KMS-11 (cell line): ENCODE results near the gene HRAS.

Experiments used
- H2AFZ ChIP-seq: fragments of 200-600 bp; sonication (generic); 2 replicates; pipeline ENCODE4 v1.6.1; 2016; ENCODE audit warnings: antibody characterized with exemption, mixed run types, low read depth
- H3K27ac ChIP-seq: fragments of 200-600 bp; sonication (generic); 2 replicates; pipeline ENCODE4 v1.6.1; 2016; ENCODE audit warnings: mild to moderate bottlenecking, mixed run types
- H3K27me3 ChIP-seq: fragments of 200-600 bp; sonication (generic); 2 replicates; pipeline ENCODE4 v1.6.1; 2017; ENCODE audit warnings: mild to moderate bottlenecking, low read depth, mixed run types, moderate library complexity; ENCODE audit not compliant: insufficient read depth
- H3K36me3 ChIP-seq: fragments of 200-600 bp; sonication (generic); 2 replicates; pipeline ENCODE4 v1.6.1; 2017; ENCODE audit warnings: mild to moderate bottlenecking, mixed run types; ENCODE audit not compliant: insufficient read depth
- H3K4me1 ChIP-seq: fragments of 200-600 bp; sonication (generic); 2 replicates; pipeline ENCODE4 v1.6.1; 2016; ENCODE audit warnings: mild to moderate bottlenecking, low read depth, mixed run types; ENCODE audit not compliant: poor library complexity, severe bottlenecking
- H3K4me2 ChIP-seq: fragments of 200-600 bp; sonication (generic); 2 replicates; pipeline ENCODE4 v1.7.0; 2016; ENCODE audit warnings: mild to moderate bottlenecking, mixed run types
- H3K4me3 ChIP-seq: fragments of 200-600 bp; sonication (generic); IDR thresholded peaks from 2 replicates; pipeline ENCODE4 v1.6.1; 2017; ENCODE audit warnings: low read depth, low read length, mixed read lengths; ENCODE audit not compliant: insufficient read depth
- H3K79me2 ChIP-seq: fragments of 200-600 bp; sonication (generic); 2 replicates; pipeline ENCODE4 v1.6.1; 2016; ENCODE audit warnings: low read depth, mixed run types; ENCODE audit not compliant: insufficient read depth
- H3K9ac ChIP-seq: fragments of 200-600 bp; sonication (generic); 2 replicates; pipeline ENCODE4 v1.6.1; 2016; ENCODE audit warnings: mild to moderate bottlenecking, mixed run types
- H4K20me1 ChIP-seq: fragments of 200-600 bp; sonication (generic); 2 replicates; pipeline ENCODE4 v1.6.1; 2016; ENCODE audit warnings: mild to moderate bottlenecking, mixed run types; ENCODE audit not compliant: insufficient read depth
- CTCF ChIP-seq: fragments of 200-600 bp; sonication (generic); conservative IDR thresholded peaks from 2 replicates; pipeline ENCODE4 v1.6.1; 2017; ENCODE audit warnings: low read depth, mild to moderate bottlenecking, antibody characterized with exemption, low read length, moderate library complexity, mixed read lengths

Gene HRAS

GRCh38 chr11:488062-488461 lies 47.3 kb downstream of the HRAS start:
- no peak overlapping the region for H2AFZ ChIP-seq
- H3K9ac ChIP-seq: no peak overlapping the region
- TF ChIP-seq CTCF: no peak
- H3K79me2 ChIP-seq: no peaks in the 10 kb centered on the region
- H3K4me1 ChIP-seq: no peaks in the 10 kb centered on the region
- no peaks in the 10 kb centered on the region for H3K27me3 ChIP-seq
- H3K27ac ChIP-seq: no peak overlapping the region
- H3K4me3 ChIP-seq: no peak overlapping the region
- H3K4me2 ChIP-seq: no peak overlapping the region
- no peaks in the 10 kb centered on the region for H3K36me3 ChIP-seq
- no peaks in the 10 kb centered on the region for H4K20me1 ChIP-seq

GRCh38 chr11:487571-488021 lies 47.8 kb downstream of the HRAS start:
- Histone ChIP-seq H3K4me1 (no peaks in the 10 kb centered on the region), H3K4me3 (no peak overlapping the region), H3K4me2 (no peak overlapping the region), H3K36me3 (no peaks in the 10 kb centered on the region), H3K27me3 (no peaks in the 10 kb centered on the region), H4K20me1 (no peaks in the 10 kb centered on the region), H3K27ac (no peak overlapping the region), H3K79me2 (no peaks in the 10 kb centered on the region), H2AFZ (no peak overlapping the region), H3K9ac (no peak overlapping the region)
- no peak for TF ChIP-seq CTCF

- no peak overlapping the region for H3K27ac ChIP-seq
- no peak overlapping the region for H3K9ac ChIP-seq
- no peak for TF ChIP-seq CTCF
Observed at GRCh38 chr11:486189-486588, 49.2 kb downstream of the HRAS start.

GRCh38 chr11:484616-485015 lies 50.8 kb downstream of the HRAS start:
- Histone ChIP-seq H3K27ac (no peak overlapping the region), H3K4me1 (no peaks in the 10 kb centered on the region), H3K4me2 (no peak overlapping the region), H3K27me3 (no peaks in the 10 kb centered on the region), H3K4me3 (no peak overlapping the region), H3K79me2 (no peaks in the 10 kb centered on the region), H4K20me1 (no peaks in the 10 kb centered on the region), H3K9ac (no peak overlapping the region), H3K36me3 (no peaks in the 10 kb centered on the region), H2AFZ (no peak overlapping the region)
- TF ChIP-seq CTCF: no peak

More at GRCh38 chr11:486189-486588, 49.2 kb downstream of the HRAS start:
- Histone ChIP-seq H3K27me3 (no peaks in the 10 kb centered on the region), H3K4me3 (no peak overlapping the region), H3K36me3 (no peaks in the 10 kb centered on the region), H4K20me1 (no peaks in the 10 kb centered on the region), H3K4me1 (no peaks in the 10 kb centered on the region), H2AFZ (no peak overlapping the region), H3K79me2 (no peaks in the 10 kb centered on the region), H3K4me2 (no peak overlapping the region)
